ENCODE results near the gene RPS3.

DNA sequence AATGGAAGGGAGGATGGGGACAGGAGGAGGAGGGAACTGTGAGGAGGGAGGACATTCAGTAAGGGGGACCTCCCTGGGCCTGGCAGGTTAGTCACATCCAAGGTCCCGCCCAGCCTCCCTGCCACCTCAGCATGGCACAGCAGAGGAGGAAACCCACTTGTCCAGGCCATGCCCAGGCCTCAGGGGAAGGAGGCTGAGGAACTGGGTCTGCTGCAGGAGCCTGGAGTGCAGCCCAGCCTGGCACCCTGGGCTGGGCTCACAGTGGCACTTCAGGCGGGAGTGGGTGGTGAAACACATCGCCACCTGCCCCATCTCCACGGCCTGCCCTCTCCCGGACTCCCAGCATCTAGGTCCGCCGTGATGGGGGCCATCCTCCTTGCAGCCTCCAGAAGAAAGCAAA, 50.9 kb downstream of the RPS3 start:
- TF ChIP-seq, protein P1, sequence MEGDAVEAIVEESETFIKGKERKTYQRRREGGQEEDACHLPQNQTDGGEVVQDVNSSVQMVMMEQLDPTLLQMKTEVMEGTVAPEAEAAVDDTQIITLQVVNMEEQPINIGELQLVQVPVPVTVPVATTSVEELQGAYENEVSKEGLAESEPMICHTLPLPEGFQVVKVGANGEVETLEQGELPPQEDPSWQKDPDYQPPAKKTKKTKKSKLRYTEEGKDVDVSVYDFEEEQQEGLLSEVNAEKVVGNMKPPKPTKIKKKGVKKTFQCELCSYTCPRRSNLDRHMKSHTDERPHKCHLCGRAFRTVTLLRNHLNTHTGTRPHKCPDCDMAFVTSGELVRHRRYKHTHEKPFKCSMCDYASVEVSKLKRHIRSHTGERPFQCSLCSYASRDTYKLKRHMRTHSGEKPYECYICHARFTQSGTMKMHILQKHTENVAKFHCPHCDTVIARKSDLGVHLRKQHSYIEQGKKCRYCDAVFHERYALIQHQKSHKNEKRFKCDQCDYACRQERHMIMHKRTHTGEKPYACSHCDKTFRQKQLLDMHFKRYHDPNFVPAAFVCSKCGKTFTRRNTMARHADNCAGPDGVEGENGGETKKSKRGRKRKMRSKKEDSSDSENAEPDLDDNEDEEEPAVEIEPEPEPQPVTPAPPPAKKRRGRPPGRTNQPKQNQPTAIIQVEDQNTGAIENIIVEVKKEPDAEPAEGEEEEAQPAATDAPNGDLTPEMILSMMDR (IDR thresholded peaks at IDR 0.05), result no peak
- TF ChIP-seq POLR2A (IDR thresholded peaks at IDR 0.05), result no peak
